Smooth muscle cell of the coronary artery (primary cell): Measurements from ENCODE around the gene RFTN2. TPM values are rescaled to one million over a fixed set of nuclear protein-coding genes. Genes with fewer than 3 reads are reported as not detected.

Experiments
- total RNA-seq: library from RNA; depleted of rRNA; stranded (reverse); fragments of >200 nt; gene quantifications from 2 replicates; pipeline ENCODE4 v1.2.3, GENCODE V29; 2014; ENCODE audit warnings: low replicate concordance

The RFTN2 gene, protein sequence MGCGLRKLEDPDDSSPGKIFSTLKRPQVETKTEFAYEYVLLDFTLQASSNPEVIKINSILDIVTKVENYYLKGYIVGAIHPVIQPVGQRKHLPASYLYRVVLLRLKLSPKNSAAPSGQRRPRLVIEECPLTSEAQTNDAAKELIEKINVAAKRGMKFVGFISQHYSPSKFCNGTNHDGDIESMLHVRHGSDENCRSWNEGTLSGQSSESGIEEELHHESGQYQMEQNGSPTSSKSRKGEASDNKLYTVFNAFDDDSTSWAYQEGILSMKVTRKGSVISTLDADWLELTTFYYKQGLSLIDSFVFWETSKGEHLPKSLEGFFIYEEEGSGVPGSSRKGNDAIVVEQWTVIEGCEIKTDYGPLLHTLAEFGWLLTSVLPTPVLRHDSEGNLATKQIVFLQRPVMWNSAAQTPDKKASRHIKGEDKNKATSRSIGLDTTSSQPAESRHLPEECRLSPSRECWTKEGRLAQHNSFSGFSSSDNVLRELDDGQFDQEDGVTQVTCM
- 5.0 and 9.0 TPM in 2 replicates for total RNA-seq

DNA sequence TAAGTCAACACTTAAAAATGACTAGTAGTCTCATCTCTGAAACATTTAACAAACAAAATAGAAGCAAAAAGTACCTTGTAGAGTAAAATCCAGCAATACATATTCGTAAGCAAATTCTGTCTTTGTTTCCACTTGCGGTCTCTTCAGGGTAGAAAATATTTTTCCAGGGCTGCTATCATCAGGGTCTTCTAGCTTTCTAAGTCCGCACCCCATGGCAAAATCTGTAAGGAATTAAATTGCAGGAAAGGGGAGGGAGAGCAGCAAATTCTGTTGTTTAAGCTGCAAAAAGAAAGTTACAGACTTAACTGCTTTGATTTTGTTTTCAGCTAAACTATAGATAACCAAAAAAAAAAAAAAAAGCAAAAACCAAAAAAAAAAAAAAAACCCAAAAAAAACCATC, at the start of gene RFTN2:
Gene RFTN2 (minus strand): TSS at position 342 of the 400 bp plus-strand sequence. CDS start 129 bp downstream, at position 213.

DNA sequence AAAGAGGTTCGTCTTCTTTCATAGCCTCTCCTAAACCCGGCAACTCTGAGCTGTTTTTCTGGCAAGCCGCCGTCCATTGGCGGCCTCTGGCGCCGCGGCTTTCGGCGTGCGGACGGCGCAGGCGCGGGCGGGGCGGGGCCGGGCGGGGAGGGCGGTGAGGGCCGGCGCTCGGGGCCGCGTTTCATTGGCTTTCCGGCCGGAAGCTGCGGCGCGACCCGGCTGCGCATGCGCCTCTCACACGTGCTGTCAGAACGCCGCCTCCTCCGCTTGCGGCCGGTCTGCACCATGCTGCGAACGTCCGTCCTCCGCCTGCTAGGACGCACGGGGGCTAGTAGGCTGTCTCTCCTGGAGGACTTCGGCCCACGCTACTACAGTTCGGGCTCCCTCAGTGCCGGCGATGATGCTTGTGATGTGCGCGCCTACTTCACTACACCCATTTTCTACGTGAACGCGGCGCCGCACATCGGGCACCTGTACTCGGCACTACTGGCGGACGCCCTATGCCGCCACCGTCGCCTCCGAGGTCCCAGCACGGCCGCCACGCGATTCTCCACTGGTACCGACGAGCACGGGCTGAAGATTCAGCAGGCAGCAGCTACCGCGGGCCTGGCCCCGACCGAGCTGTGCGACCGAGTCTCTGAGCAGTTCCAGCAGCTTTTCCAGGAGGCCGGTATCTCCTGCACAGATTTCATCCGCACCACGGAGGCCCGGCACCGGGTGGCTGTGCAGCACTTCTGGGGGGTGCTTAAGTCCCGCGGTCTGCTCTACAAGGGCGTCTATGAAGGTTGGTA, 29.9 kb upstream of the RFTN2 start, which contains the start of gene MARS2:
Gene MARS2 (plus strand): TSS at position 249 of the 791 bp plus-strand sequence. CDS start 37 bp downstream, at position 286.

Other genes with a start within 250 kb of the RFTN2 start
- gene SF3B1, start 240.6 kb downstream of the RFTN2 start, total RNA-seq, result 168 and 186 TPM in 2 replicates
- 19.1 and 36.3 TPM in 2 replicates for gene COQ10B, start 222.0 kb downstream of the RFTN2 start, total RNA-seq
- 119 and 169 TPM in 2 replicates for gene HSPD1, start 175.7 kb downstream of the RFTN2 start, total RNA-seq
- gene HSPE1, start 175.2 kb downstream of the RFTN2 start, total RNA-seq, result 52.5 and 102 TPM in 2 replicates
- gene MOB4, start 159.5 kb downstream of the RFTN2 start, total RNA-seq, result 18.3 and 27.8 TPM in 2 replicates
- gene MARS2, start 29.8 kb upstream of the RFTN2 start, total RNA-seq, result 1.2 and 2.3 TPM in 2 replicates
- not detected in 2 replicates for gene BOLL, start 109.7 kb upstream of the RFTN2 start, total RNA-seq
- gene PLCL1, start 129.0 kb upstream of the RFTN2 start, total RNA-seq, result 2.5 and 15.6 TPM in 2 replicates